Measurements from ENCODE around the gene TM7SF2.
A peak's percentile ranks its signal among the peaks of the same experiment; 100 is the strongest.

Gene TM7SF2

DNA sequence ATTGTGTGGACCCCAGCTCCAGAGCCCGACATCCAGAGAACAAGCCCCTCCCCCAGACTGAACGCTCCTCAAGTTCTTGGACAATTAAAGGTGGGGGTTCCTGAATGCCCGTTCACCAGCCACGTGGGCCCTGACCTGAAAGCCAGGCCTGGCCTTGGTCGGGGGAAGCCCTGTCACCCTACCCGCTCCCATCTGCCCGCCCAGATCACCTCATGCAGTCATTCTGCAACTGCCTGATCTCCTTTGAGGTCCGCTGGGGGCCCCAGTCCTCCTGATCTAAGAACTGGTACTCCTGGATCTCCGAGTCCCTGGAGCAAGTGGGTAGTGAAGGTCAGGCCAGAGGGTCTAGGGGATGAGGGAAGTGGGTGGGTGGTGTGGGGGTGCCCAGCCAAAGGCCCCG lies 44.2 kb upstream of the TM7SF2 start:
- no peak for DNase-seq (ENCODE audit: low read depth)
- no peak overlapping the region for H3K4me3 ChIP-seq (ENCODE audit: control insufficient read depth, low read depth, low read length)
- TF ChIP-seq, protein P1, sequence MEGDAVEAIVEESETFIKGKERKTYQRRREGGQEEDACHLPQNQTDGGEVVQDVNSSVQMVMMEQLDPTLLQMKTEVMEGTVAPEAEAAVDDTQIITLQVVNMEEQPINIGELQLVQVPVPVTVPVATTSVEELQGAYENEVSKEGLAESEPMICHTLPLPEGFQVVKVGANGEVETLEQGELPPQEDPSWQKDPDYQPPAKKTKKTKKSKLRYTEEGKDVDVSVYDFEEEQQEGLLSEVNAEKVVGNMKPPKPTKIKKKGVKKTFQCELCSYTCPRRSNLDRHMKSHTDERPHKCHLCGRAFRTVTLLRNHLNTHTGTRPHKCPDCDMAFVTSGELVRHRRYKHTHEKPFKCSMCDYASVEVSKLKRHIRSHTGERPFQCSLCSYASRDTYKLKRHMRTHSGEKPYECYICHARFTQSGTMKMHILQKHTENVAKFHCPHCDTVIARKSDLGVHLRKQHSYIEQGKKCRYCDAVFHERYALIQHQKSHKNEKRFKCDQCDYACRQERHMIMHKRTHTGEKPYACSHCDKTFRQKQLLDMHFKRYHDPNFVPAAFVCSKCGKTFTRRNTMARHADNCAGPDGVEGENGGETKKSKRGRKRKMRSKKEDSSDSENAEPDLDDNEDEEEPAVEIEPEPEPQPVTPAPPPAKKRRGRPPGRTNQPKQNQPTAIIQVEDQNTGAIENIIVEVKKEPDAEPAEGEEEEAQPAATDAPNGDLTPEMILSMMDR (IDR thresholded peaks at IDR 0.05; ENCODE audit: control insufficient read depth, insufficient read depth, low read depth, low read length, missing control alignments): no peak

DNA sequence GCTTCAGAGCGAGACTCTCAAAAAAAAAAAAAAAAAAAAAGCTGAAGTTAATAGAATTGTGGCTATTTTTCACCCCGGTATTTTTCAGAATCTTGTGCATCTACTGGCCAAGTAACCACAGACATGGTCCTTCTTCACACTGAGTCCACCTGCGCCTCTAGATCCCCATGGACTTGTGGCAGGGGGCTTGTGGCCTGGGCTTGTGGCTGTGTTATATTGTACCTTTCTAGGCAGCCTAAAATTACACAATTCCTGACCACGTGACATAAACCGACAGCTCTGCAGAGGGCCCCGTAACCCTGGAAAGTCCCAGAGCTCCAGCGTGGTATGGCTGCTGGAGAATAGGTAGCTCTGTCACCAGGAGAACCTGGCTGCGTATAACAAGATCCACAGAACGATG lies 42.5 kb upstream of the TM7SF2 start:
- no peak overlapping the region for H3K4me3 ChIP-seq (ENCODE audit: control insufficient read depth, low read depth, low read length)
- TF ChIP-seq, protein P1 (IDR thresholded peaks at IDR 0.05; ENCODE audit: control insufficient read depth, insufficient read depth, low read depth, low read length, missing control alignments): no peak
- DNase-seq (ENCODE audit: low read depth): no peak

DNA sequence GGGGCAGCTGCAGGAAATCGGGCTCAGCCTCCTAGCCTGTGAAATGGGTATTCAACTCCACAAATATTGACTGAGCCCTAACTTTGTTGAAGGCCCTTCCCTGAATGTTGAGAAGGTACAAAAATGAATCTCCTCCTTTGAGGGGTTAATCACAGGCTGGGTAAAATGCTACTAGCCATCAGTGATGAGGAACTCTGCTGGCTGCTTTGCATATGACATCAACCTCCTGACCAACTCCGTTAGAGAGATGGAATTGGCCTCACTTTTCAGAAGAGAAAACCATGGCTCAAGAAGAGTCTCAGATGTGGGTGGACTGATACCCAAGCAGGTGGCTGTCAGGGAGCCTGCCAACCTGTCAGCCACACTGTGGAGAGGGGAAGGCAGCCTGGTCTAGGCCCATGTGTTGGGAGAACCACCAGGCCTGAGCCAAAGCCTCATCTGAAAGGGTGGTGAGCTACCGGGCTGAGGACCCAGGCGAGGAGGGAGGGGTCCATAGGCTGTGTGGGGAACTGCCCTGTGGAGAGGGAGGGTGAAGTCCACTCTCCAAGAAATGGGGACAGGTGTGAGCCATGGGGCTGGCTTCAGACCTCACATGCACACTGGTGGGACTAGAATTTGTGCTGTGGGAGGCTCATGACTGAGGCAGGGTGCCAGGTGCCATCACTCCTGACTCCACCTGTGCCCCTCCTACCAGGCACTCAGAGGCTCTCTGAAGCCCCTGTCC lies 39.6 kb upstream of the TM7SF2 start:
- no peak overlapping the region for H3K4me3 ChIP-seq (ENCODE audit: control insufficient read depth, low read depth, low read length)
- TF ChIP-seq, protein P1 (IDR thresholded peaks at IDR 0.05; ENCODE audit: control insufficient read depth, insufficient read depth, low read depth, low read length, missing control alignments): no peak
- no peak for DNase-seq (ENCODE audit: low read depth)

DNA sequence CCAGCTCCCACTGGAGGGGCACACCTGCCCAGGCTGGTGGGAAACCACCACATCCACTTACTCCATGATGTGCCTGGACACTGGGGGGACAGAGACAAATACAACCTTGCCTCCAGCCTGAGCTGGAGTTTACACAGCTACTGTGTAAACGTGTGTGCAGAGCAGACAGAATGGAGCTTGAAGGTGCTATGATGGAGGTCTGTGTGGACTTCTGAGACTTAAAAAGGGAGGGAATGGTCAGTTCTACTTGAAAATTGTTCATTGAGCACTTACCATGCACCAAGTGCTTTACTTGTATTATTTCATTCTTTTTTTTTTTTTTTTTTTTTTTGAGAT lies 39.1 kb upstream of the TM7SF2 start:
- TF ChIP-seq, protein P1 (IDR thresholded peaks at IDR 0.05; ENCODE audit: control insufficient read depth, insufficient read depth, low read depth, low read length, missing control alignments): no peak
- DNase-seq (ENCODE audit: low read depth): no peak
- no peak overlapping the region for H3K4me3 ChIP-seq (ENCODE audit: control insufficient read depth, low read depth, low read length)

DNA sequence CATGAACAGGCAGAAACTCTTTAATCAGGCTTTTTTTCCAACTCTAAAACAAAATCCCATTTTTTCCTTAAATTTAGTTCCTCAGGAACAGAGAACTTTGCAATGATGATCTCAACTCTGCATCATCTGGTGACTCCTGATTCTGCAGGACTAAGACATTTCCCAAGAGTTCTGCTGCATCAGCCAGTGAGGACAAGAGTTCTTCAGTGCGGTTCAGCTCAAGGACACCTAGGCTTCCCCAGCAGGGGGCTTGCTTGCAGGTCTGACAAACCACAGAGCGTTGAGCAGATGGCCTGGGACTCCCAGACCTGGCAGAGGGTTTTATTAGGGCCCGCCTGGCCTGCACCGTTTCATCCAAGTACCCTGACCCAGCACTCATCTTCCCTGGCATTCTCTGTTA lies 34.2 kb upstream of the TM7SF2 start:
- H3K4me3 ChIP-seq (ENCODE audit: control insufficient read depth, low read depth, low read length): no peak overlapping the region
- TF ChIP-seq, protein P1 (IDR thresholded peaks at IDR 0.05; ENCODE audit: control insufficient read depth, insufficient read depth, low read depth, low read length, missing control alignments): no peak
- no peak for DNase-seq (ENCODE audit: low read depth)

DNA sequence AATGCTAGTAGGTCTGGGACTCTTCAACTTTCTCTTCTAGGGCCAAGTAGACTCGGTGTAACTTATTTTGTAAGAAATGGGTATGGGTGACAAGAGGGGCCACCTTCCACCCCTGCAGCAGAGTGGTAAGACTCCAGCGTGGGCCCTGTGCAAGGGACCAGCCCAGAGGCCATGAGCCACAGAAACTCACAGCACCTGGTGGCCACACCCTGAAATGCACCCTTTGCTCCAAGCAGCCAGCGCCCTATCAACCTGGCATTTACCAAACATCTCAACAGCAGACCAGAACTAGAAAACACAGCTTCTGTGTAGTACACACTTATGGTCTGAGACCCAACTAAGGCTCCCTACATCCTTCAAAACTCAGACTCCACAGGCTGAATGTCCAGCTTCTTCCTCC lies 33.5 kb upstream of the TM7SF2 start:
- TF ChIP-seq, protein P1 (IDR thresholded peaks at IDR 0.05; ENCODE audit: control insufficient read depth, insufficient read depth, low read depth, low read length, missing control alignments): peak; percentile 61
- DNase-seq (ENCODE audit: low read depth): no peak
- H3K4me3 ChIP-seq (ENCODE audit: control insufficient read depth, low read depth, low read length): no peak overlapping the region

Data from AG09309 (cell line).